HG03025 (cell line): ENCODE measurements around the gene HOXA3.

ENCODE experiments used
- ATAC-seq: cut with Tn5 transposase; IDR thresholded peaks from one replicate; pipeline ENCODE4 v1.9.1; 2021; ENCODE audit warnings: mild to moderate bottlenecking, moderate library complexity; ENCODE audit not compliant: unreplicated experiment, low FRiP score

Gene HOXA3

DNA sequence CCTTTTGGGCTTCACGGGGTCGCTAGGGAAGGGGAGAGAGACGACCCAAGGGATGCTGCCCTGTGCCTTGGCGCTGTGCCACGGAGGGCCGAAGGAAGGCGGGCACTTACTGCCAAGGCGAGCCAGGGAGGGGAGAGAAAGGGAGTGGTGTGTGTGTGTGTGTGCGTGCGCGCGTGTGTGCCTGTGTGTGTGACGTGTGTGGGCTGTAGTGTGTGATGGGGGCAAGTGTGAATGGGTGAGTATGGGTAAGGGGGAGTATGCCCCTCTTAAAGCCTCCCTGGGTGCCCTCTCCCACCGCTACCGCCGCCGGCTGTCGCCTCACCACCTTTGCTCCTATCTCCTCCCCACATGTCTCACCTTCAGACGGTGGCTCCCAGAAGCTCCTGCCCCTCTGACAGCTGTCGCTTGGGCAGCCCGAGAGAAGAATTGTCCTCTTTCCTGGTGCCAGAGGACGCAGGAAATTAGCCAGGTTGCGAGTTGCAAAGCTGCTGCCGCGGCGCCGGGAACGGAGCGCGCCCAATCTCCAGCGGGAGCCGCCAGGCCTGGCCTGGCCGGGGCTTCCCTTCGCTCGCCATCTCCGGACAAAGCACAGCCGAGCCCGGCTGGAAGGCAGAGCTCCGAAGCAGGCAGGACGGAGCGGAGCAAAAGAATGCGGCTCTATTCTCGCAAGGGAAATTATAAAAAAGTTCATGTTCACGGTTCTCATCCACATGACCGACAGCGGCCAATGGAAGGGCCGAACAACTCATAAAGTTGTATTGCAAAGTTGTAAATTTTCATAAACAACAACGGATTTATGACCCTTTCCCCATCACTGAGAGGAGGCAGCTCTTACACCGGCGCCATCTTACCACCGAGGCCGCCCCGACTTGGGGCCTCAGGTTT, at the start of gene HOXA3:
TSS of gene HOXA3 (minus strand) at position 653 of the 885 bp plus-strand sequence. CDS start 41,943 bp downstream, outside the sequence.
- ATAC-seq = no peak

DNA sequence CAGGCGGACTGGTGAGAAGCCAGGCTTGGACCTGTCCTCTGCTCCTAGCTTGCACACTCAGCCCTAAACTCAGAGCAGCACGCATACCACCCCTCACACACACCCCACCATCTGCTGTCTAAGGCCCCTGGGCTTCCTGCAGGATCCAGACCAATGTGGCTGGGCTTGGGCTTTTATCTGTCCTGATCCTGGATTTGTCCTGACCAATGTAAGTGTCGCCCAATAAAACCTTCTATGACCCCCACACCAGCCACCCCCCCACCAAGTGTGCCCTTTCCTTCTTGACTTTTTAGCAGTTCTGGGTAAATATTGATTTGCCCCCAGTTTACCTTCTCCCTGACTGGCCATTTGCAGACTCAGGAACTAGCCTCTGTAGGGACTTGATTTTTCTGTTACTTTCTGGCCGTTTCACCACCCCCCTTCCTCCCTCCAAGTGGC, 49.2 kb upstream of the HOXA3 start:
- ATAC-seq = no peak

DNA sequence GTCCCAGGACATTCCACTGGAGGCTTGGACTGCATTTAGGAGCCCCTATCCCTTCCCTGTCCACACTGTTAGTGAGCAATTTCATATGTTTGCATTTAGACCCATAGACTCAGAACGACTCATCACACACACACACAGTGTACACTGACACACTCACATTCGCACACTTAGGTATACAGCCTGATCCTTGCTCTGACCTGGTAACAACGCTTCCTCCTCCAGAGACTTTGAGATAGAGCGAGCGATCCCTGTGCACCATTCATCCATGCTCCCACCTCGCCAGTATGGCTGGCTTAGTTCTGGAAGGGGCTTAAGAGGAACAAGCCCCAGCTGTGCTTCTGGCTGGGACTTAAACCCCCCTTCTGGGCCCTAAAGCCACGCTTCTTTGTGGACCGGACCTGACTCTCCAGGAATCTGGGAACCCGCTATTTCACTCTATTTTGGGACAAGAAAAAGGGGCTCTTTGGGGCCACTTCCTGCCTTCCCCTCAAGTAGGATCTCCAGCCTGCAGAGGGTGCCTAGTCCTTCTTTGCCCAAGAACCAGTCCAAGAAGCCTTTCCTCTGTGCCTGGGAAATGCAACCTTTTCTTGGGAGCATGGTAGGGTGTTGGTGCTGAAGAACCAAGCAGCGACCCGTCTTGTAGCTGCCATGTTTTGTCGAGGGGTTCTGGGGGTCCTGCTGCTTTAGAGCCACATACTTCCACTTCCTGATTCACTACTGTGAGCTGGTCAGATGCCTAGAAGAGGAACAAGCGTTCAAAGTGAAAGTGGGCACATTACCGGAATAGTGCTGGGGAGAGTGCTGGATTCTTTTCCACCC, 48.6 kb upstream of the HOXA3 start:
- ATAC-seq = no peak

DNA sequence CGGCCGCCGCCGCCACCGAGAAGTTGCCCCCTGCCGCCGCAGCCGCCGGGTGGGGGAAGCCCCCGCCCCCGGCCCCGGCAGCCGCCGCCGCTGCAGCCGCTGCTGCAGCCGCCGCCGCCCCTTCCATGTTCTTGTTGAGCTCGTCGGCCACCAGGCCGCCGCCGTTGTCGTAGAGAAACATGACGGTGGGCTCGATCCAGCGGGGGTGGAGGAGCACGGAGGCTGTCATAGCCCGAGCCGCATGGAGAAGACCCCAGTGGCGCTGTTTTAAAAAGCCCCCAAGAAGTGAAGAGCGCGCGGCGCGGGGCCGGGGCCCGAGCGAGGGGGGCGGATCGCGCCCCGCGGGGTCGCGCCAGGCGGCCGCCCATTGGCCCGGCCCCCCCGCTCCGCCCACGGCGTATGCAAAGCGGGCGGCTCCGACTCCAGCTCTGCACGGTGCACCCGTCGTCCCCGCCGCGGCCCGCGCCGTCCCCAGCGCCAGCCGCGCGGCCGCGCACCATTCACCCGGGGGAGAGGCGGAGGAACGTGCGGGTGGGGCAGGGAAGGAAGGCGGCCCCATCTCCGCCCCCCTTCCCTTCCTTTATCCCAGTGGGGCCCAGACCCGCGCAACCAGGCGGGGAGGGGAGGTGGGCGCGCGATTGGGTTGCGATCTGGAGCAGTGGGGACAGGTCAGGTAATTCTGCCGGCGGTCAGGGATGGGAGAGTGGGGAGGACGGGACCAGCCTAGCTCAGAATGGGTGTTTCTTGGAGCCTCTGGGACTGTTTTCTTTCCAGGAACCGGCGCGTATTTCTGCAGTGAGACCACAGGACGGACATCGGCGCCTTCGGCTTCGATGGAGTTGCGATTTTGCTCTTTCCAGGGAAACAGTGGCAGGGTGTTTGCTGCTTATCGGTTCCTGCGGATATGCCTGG, 47.7 kb upstream of the HOXA3 start, which contains the start of gene HOXA13:
TSS of gene HOXA13 (minus strand) at position 243 of the 912 bp plus-strand sequence. CDS start at position 229, 14 bp downstream.
- ATAC-seq = no peak

DNA sequence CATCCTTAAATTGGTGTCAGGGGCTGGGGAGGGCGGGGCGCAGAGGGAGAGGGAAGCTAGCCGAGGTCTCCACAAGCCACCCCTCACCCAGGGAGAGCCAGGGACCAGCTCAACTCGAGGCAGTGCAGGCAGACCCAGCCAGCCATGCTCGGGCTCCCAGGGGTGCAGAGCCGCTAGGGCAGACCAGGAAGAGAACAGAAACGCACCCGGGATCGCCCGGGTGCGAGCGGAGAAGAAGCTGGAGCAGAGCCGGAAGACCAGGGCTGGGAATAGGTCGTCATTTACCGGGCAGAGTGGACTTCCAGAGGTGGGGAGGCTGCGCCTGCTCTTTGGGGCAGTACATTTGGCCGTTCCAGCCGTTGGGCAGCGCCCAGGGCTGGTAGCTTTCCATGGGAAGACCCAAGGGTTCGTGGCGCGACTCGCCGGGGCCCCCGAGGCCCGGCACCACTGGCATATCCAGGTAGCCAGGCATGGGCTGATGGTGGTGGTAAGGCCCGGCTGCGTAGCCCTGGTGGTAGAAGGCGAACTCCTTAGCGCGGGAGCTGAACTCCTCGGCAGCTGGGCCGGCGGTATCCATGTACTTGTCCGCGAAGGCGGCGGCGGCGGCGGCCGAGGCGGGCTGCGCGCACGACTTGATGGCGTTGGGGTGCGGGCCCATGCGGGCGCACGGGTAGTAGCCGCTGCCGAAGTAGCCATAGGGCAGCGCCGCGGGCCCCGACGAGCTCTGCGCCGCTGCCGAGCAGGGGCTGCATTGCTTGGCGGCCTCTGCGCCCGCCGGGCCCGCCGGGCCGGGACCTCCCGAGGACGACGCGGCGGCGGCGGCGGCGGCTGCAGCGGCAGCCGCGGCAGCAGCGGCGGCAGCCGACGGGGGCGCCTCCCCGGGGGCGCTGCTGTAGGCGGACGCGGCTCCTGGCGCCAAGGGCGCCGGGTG, 46.8 kb upstream of the HOXA3 start:
- ATAC-seq = no peak

DNA sequence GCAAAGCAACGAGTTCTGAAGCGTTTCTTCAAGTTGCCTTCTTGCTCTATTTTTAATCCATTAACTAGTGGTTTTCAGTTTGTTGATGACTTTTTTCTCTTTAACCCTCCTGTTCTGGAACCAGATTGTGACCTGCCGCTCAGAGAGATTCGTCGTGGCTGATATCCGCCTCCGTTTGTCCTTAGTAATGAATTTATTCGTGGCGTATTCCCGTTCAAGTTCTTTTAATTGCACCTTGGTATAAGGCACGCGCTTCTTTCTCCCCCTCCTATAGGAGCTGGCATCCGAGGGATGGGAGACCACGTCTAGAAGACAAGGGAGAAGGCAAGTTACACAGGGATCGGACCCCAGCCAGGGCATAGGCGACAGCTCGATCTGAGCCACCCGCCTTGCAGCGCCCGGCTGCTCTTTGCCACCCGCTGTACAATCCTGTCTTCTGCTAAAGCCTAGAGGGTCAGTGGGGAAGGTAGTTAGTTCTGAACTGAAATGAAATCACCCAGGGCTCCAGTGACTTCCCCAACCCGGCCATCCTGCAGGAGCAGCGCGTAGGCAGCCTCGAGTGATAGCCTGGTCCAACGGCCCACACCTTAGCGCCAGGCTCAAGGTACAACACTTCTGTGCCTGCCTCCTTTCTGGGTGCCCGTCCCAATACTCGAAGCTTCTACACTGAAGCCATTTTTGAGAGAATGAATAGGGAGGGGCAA, 45.9 kb upstream of the HOXA3 start:
- no peak for ATAC-seq

DNA sequence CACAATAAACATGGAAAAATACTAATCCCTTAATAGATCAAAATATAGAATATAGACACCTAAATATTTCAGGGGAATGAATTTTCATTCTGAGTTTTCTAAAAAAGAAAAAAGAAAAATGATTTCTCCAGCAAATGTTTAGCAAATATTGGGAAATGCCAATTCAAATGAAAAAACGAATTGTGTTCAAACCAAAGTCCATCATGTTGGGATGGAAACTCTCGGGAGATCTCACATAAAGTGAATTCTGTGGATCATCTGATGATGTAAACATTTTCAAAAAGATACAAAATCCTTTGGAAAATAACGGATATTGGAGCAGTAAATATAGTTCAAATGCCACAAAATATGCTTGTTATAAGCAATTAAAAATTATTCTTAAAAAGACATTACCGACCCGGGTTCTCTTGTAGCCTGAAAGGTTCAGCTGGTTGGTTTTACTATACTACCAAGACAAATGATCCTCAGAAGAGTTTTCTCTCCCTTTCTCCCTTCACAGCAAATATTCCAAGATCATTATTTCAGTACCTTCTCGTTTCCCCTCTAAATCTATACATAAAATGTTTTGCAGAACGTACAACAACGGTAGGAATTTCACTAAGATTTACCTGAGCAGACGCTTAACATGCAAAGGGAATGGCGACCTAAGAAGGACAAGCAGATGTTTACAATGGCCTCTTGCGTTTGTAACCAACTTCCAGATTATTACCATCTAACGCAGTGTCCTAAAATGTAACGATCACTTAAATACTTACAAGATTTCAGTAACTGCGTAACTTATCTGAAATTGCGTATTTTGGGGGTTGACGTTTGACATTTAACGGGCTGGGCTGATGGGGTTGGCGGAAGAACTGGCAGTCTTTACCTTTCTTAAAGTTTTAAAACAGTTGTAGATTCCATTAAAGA, 45.0 kb upstream of the HOXA3 start:
- ATAC-seq = no peak

DNA sequence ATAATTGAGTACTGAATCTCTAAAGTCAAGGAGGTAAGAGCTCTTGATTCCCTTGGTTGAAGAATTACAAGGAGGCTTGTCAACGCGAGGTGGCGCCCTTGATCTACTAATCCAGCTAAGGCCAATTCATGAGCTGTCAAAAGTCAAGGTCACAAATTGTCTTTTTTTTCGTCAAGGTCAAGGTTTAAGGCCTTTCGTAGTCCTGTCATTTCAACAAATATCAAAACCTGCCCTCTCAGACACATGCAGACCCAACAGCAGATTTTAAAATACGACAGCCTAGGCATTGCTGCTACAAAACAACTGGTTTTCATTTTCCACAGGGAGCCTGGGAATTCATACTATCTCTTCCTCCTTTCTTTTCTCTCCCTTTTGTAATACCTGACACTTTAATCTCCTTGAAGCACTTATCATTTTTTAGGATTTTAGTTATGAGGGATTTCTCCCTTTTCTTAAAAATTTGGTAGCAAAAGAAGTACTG, 43.9 kb upstream of the HOXA3 start:
- no peak for ATAC-seq

DNA sequence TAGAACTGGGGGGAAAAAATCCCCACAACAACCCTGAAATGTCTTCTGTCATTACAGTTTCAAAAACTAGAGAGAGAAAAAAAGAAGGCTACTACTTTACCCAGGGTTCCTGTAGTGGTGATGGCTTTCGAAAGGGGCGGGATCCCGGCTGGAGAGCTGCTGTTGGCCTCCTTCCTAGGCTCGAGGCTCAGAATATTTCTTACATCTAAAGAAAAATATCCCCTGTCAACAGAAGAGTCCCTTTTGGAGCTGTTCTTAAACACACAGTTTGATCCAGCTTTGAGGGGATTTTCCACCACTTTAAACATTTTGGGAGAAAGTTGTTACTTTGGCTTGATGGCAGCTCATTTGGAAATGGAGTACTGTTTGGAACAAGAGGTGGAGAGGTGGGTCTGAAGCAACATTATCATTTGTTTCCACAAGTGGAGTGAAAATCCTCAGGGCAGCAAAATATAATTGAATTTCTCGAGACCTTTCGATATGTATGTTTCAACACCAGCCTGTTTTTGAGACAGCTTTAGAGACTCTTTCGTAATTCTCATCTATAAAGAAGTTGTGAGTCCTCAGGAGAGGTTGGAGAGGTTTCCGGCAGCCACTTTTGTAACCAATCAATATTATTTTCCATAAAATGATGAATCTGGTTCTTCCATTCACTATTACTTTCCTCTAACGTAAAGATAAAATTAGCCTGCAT, 42.5 kb upstream of the HOXA3 start:
- no peak for ATAC-seq

DNA sequence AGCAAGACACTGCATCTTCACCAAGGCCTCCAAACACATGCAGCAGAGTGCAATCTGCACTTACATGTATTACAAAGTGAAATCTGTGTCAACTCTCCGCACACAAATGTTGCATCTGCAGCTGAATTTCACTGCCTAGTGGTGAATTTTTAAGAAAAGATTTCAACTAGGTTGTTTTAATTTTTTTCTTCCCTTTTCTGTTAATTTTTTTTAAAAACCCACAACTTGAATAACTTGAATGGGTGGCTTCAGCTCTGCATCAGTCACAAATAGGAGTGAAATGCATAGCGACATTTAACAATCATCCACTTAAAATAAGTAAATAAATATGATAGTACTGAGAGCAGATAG, 41.6 kb upstream of the HOXA3 start:
- no peak for ATAC-seq

DNA sequence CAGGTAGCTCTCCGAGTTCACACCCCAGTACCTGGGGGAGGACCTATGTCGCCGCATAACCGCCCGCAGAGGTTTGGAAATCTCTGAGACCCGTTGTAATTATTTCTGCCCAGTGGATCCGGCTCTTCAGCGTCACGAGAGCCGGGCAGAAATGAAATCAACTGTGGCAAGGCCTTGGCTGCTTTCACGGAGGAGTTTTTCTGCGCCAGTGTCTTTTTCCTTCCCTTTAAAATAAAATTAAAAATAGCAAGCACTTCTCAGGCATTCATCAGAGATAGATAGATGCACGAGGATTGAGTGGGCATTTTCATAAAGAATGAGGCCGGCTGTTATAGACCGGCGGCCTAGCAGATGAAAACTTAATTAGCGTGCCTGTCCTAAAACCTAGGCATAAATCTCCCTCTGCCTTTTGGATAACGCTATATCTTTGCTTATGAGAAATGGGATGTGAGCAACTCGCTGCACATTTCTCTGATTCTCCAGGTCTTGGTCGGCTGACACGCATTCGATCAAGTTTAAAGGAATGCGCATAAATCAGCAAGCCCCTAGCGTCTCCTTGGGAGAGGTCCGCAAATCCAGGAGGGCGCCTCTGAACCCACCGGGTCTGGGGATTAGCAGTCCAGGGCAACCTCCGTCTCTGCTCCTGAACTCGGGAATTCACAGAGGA, 41.1 kb upstream of the HOXA3 start:
- no peak for ATAC-seq

DNA sequence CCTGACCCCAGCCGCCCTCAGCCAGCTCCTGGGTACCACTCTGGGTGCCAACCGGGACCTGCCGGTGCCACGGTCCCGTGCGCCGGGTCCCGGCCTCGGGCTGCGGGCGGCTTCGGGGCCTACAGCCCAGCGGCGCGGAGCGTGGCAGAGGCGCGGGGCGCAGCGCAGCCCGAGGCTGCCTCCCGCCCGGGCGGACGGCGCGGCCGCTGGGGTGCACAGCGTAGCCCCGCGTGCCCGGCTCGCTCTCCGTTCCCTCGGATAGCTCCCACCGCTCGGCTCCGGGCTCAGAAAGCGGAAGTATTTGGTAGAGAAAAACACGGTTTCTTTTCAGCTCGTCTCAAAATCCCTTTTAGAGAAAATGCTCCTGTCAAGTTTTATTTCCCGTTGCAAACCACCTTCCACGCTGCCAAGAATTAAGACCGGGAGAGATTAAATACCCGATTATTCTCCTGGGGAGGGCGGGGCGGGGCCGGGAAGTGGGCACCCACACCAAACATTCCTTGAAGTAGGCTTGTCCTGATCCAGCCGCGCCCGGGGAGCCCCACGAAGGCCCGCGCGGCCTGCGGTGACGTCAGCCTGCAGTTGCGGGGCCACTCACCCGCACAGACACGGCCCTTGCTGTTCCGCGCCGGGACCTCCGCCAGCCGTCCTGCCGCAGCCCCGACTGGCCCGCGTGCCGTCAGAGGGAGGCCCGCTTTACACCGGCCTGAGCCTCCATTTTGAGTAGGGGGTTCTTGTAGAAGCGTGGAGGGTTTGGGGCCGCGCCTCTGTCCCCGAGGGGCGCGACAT, 40.4 kb upstream of the HOXA3 start:
- ATAC-seq = no peak

DNA sequence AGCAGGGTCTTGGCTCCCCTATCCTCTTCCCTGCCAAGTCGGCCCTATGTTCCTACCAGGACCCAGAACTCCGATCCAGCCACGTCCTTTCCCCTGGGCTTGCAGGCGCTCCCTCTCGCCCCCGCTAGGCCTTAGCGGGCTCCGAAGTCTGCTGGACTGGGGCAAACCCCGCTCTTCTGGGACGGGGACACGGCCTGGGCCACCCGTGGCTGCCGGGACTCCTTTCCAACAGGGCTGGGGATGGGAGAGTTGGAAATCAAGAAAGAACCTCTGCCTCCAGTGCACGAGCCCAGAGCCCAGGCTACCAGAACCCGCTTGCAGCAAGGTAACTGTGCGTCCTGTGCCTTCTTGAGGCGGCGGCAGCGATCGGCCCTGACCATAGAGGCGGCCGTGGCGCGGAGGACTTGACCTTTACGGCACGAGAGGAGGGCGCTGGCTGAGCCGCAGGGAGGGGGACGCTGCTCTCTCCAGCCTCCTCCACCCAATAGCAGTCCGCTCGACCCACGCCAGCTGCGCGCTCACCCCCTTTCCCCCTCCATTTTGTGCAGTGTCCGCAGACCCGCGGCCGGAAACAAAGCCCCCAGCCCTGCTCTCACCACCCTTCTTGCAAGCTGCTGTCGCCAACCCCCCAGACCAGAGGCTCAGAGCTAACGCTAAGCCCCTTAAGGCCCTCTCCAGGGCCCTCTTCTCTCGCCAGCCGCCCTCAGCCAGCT, 39.6 kb upstream of the HOXA3 start:
- ATAC-seq = no peak

DNA sequence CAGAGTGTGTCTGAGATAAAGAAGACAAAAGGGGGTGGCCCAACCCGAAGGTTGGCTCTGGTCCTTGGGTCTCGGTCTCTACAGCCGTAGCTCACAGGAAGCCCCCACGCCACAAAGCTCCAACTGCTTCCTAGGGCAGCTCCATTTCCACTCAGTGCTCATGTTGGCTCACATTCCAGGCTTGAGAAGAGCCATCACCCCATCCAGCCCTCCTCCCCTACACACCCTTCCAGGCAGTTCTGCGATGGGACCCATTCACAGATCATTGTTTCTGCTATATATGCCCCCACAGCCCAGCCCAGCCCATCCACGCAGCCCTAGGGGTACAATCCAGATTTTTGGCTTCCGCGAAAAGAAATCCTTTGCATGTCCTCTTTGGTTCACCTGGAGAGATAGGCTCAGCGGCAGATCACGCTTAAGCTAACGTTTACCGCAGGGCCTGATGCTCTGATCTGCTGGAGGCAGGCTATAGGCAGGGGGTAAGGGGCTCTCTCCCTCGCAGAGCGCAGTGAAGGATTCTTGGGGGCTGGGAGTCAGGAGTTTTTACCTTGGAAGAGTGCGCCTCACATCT, 38.9 kb upstream of the HOXA3 start:
- ATAC-seq = no peak
